Cardiac muscle cell (in vitro differentiated cells and primary cell): ENCODE data around the gene DIDO1. TPM values are rescaled to one million over a fixed set of nuclear protein-coding genes. Genes with fewer than 3 reads are reported as not detected.

ENCODE experiments used
- DNase-seq, 2 donors: peaks; one replicate each; pipeline versions ENCODE4 v3.0.0 to v3.0.0-alpha.2; 2010 to 2017; ENCODE audit warnings: low read depth in 1 of 2, low spot score in 1 of 2
- H3K27ac ChIP-seq: fragments of 200-600 bp; sonication (generic); 2 replicates; pipeline ENCODE4 v1.5.1; 2016
- H3K27me3 ChIP-seq: fragments of 200-600 bp; sonication (generic); 2 replicates; pipeline ENCODE4 v1.6.0; 2016; ENCODE audit warnings: control low read depth
- H3K36me3 ChIP-seq: fragments of 200-600 bp; sonication (generic); 2 replicates; pipeline ENCODE4 v1.5.1; 2016; ENCODE audit warnings: control low read depth
- H3K4me1 ChIP-seq: fragments of 200-600 bp; sonication (generic); 2 replicates; pipeline ENCODE4 v1.8.1; 2017; ENCODE audit warnings: low read depth, mild to moderate bottlenecking, mixed run types
- H3K4me3 ChIP-seq: fragments of 200-600 bp; sonication (generic); 2 replicates; pipeline ENCODE4 v1.5.1; 2016; ENCODE audit warnings: mild to moderate bottlenecking
- H3K9me3 ChIP-seq: fragments of 200-600 bp; sonication (generic); 2 replicates; pipeline ENCODE4 v1.5.1; 2017; ENCODE audit warnings: low read depth, mild to moderate bottlenecking, control low read depth
- CTCF ChIP-seq: IDR thresholded peaks from 2 replicates; pipeline ENCODE4 v1.5.1; 2012; ENCODE audit warnings: low read depth, mild to moderate bottlenecking, low read length
- polyA plus RNA-seq: library from polyadenylated mRNA; unstranded; fragments of >200 nt; fragmentation: Nextera tagmentation; extraction: Ambion mirVana; gene quantifications from 2 replicates; pipeline ENCODE4 v1.2.1, GENCODE V29; 2016
- total RNA-seq: library from RNA; depleted of rRNA; stranded (reverse); fragments of >200 nt; gene quantifications from 2 replicates; pipeline ENCODE4 v1.2.3, GENCODE V29; 2016

The DIDO1 gene
- total and polyA plus RNA-seq, 2 experiments from 2014 or later: 28.3 to 69.2 TPM

- H3K36me3 ChIP-seq: peaks cover 12% of the 10 kb centered on the region
- H3K27me3 ChIP-seq: no peaks in the 10 kb centered on the region
- H3K27ac ChIP-seq: peak within 1 kb of the TSS; percentile 97
- no peak for TF ChIP-seq CTCF
- peak; percentile 57 to 73 for DNase-seq
- H3K4me3 ChIP-seq: peak within 1 kb of the TSS; percentile 93
- no peaks in the 10 kb centered on the region for H3K9me3 ChIP-seq
- H3K4me1 ChIP-seq: peaks cover 11% of the 10 kb centered on the region
These were observed 12.0 kb upstream of the DIDO1 start, which contains the start of gene GID8 for GRCh38 chr20:62938105-62938888. GID8 (plus strand) TSS chr20:62938147; CDS start chr20:62941503, 3,356 bp downstream.

- Histone ChIP-seq H3K4me1 (peaks cover 11% of the 10 kb centered on the region), H3K9me3 (no peaks in the 10 kb centered on the region), H3K27ac (peak overlapping the region; percentile 97), H3K4me3 (peak overlapping the region; percentile 93), H3K36me3 (peaks cover 3% of the 10 kb centered on the region), H3K27me3 (no peaks in the 10 kb centered on the region)
- TF ChIP-seq CTCF: no peak
- peak; percentile 97 for DNase-seq
These were observed 11.2 kb upstream of the DIDO1 start for GRCh38 chr20:62937268-62938104.

GRCh38 chr20:62935968-62936585 lies 9.8 kb upstream of the DIDO1 start:
- no peaks in the 10 kb centered on the region for H3K27me3 ChIP-seq
- no peak for TF ChIP-seq CTCF
- H3K27ac ChIP-seq: no peak overlapping the region
- no peak overlapping the region for H3K4me3 ChIP-seq
- no peaks in the 10 kb centered on the region for H3K36me3 ChIP-seq
- peaks cover 11% of the 10 kb centered on the region for H3K4me1 ChIP-seq
- DNase-seq: no peak
- no peaks in the 10 kb centered on the region for H3K9me3 ChIP-seq

GRCh38 chr20:62935204-62935967 lies 9.1 kb upstream of the DIDO1 start:
- no peak for TF ChIP-seq CTCF
- Histone ChIP-seq H3K9me3 (no peaks in the 10 kb centered on the region), H3K36me3 (no peaks in the 10 kb centered on the region), H3K4me1 (peaks cover 11% of the 10 kb centered on the region), H3K27me3 (no peaks in the 10 kb centered on the region), H3K4me3 (no peak overlapping the region), H3K27ac (no peak overlapping the region)
- DNase-seq: no peak

GRCh38 chr20:62933966-62934365 lies 7.7 kb upstream of the DIDO1 start:
- Histone ChIP-seq H3K27ac (no peak overlapping the region), H3K4me1 (peaks cover 2% of the 10 kb centered on the region), H3K4me3 (no peak overlapping the region), H3K27me3 (no peaks in the 10 kb centered on the region), H3K36me3 (no peaks in the 10 kb centered on the region), H3K9me3 (no peaks in the 10 kb centered on the region)
- no peak for DNase-seq
- TF ChIP-seq CTCF: no peak
